Activated CD8-positive, alpha-beta T cell treated with anti-CD3 and anti-CD28 coated beads, Interleukin-2, amount 10 ng/mL, durations not matched to agents 7 days and 5 days (primary cell): ENCODE measurements around the gene TMEM63C. TPM values are rescaled to one million over a fixed set of nuclear protein-coding genes. Genes with fewer than 3 reads are reported as not detected.
"Not testable (repeated sequence)": the region's sequence is repeated elsewhere in the genome, so short reads cannot be mapped to it uniquely, and the experiment has no call there.

Experiments
- ATAC-seq: fragments of 150-1000 bp; cut with Tn5 transposase; one replicate; pipeline ENCODE4 v1.10.0; 2021; ENCODE audit warnings: moderate library complexity
- CTCF ChIA-PET: fragments of 350-600 bp; sonication (Branson Sonifier 250); formaldehyde crosslinking; loops from one replicate; lab custom pipeline; 2021; ENCODE audit warnings: antibody characterized with exemption; lab: Charles Lee
- POLR2A ChIA-PET: fragments of 350-600 bp; sonication (Branson Sonifier 250); formaldehyde crosslinking; loops from one replicate; lab custom pipeline; 2021; ENCODE audit warnings: antibody characterized with exemption; lab: Charles Lee
- DNase-seq: peaks from one replicate; pipeline ENCODE4 v3.0.0-alpha.2; 2020
- H3K27ac Mint-ChIP-seq: one replicate; pipeline ENCODE4 v1.8.0; 2021; ENCODE audit warnings: mild to moderate bottlenecking, mixed read lengths
- H3K27me3 Mint-ChIP-seq: one replicate; pipeline ENCODE4 v1.8.0; 2021; ENCODE audit warnings: low read depth, mixed read lengths
- H3K36me3 Mint-ChIP-seq: one replicate; pipeline ENCODE4 v1.8.0; 2021; ENCODE audit warnings: low read depth, mixed read lengths
- H3K4me1 Mint-ChIP-seq: one replicate; pipeline ENCODE4 v1.8.0; 2021; ENCODE audit warnings: low read depth, mixed read lengths
- H3K4me3 Mint-ChIP-seq: one replicate; pipeline ENCODE4 v1.8.0; 2021; ENCODE audit warnings: mild to moderate bottlenecking, mixed read lengths
- H3K9me3 Mint-ChIP-seq: one replicate; pipeline ENCODE4 v1.8.0; 2022; ENCODE audit warnings: mixed read lengths; ENCODE audit not compliant: insufficient read depth
- total RNA-seq, 2 experiments: library from RNA; stranded (reverse); gene quantifications; one replicate each; pipeline ENCODE4 v1.2.3, GENCODE V29; 2021

TMEM63C gene
- total RNA-seq, 2 experiments from 2014 or later = 0.73 to 0.74 TPM

- ChIA-PET CTCF (no interaction called here), POLR2A (no interaction called here)
- no peak for ATAC-seq
- H3K27me3 Mint-ChIP-seq = peaks cover 32% of the 10 kb centered on the region
- H3K9me3 Mint-ChIP-seq = no peaks in the 10 kb centered on the region
- no peak for DNase-seq
- no peaks in the 10 kb centered on the region for H3K4me1 Mint-ChIP-seq
- H3K4me3 Mint-ChIP-seq = no peak overlapping the region
- H3K27ac Mint-ChIP-seq = no peak overlapping the region
- H3K36me3 Mint-ChIP-seq = no peaks in the 10 kb centered on the region
Measured at GRCh38 chr14:77158882-77159255, 22.7 kb upstream of the TMEM63C start.

- ChIA-PET POLR2A (no interaction called here), CTCF (no interaction called here)
- Mint-ChIP-seq H3K4me3 (no peak overlapping the region), H3K36me3 (no peaks in the 10 kb centered on the region), H3K27ac (no peak overlapping the region), H3K27me3 (peaks cover 30% of the 10 kb centered on the region), H3K9me3 (no peaks in the 10 kb centered on the region), H3K4me1 (no peaks in the 10 kb centered on the region)
- DNase-seq (no peak), ATAC-seq (no peak)
Measured at GRCh38 chr14:77161011-77161410, 20.6 kb upstream of the TMEM63C start.

- Mint-ChIP-seq H3K27me3 (peaks cover 15% of the 10 kb centered on the region), H3K36me3 (no peaks in the 10 kb centered on the region), H3K4me1 (no peaks in the 10 kb centered on the region), H3K27ac (no peak overlapping the region), H3K4me3 (no peak overlapping the region), H3K9me3 (peaks cover 7% of the 10 kb centered on the region)
- DNase-seq (no peak), ATAC-seq (no peak)
- ChIA-PET CTCF (no interaction called here), POLR2A (no interaction called here)
Measured at GRCh38 chr14:77170045-77170444, 11.6 kb upstream of the TMEM63C start.

GRCh38 chr14:77172916-77173315, 8.7 kb upstream of the TMEM63C start:
- H3K4me3 Mint-ChIP-seq = no peak overlapping the region
- H3K36me3 Mint-ChIP-seq = no peaks in the 10 kb centered on the region
- H3K27me3 Mint-ChIP-seq = peaks cover 18% of the 10 kb centered on the region
- H3K27ac Mint-ChIP-seq = no peak overlapping the region
- DNase-seq (no peak), ATAC-seq (no peak)
- H3K9me3 Mint-ChIP-seq = peaks cover 7% of the 10 kb centered on the region
- POLR2A ChIA-PET = no interaction called here
- H3K4me1 Mint-ChIP-seq = no peaks in the 10 kb centered on the region
- CTCF ChIA-PET = no interaction called here

- H3K27ac Mint-ChIP-seq, H3K9me3 Mint-ChIP-seq, DNase-seq, H3K4me1 Mint-ChIP-seq, CTCF ChIA-PET, H3K36me3 Mint-ChIP-seq, H3K4me3 Mint-ChIP-seq, POLR2A ChIA-PET, ATAC-seq: not testable (repeated sequence)
- peaks cover 22% of the 10 kb centered on the region for H3K27me3 Mint-ChIP-seq
Measured at GRCh38 chr14:77173911-77174617, 7.5 kb upstream of the TMEM63C start.

- H3K27me3 Mint-ChIP-seq = peaks cover 26% of the 10 kb centered on the region
- no peaks in the 10 kb centered on the region for H3K9me3 Mint-ChIP-seq
- ChIA-PET POLR2A (no interaction called here), CTCF (no interaction called here)
- H3K4me3 Mint-ChIP-seq = no peak overlapping the region
- H3K27ac Mint-ChIP-seq = no peak overlapping the region
- no peak for ATAC-seq
- H3K36me3 Mint-ChIP-seq = no peaks in the 10 kb centered on the region
- DNase-seq = no peak
- H3K4me1 Mint-ChIP-seq = peaks cover under 1% of the 10 kb centered on the region
Measured at GRCh38 chr14:77175843-77176242, 5.8 kb upstream of the TMEM63C start.

GRCh38 chr14:77177702-77178101, 3.9 kb upstream of the TMEM63C start:
- ChIA-PET POLR2A (no interaction called here), CTCF (no interaction called here)
- DNase-seq (no peak), ATAC-seq (no peak)
- Mint-ChIP-seq H3K4me1 (peaks cover 14% of the 10 kb centered on the region), H3K27ac (no peak overlapping the region), H3K27me3 (peaks cover 28% of the 10 kb centered on the region), H3K4me3 (no peak overlapping the region), H3K36me3 (no peaks in the 10 kb centered on the region), H3K9me3 (no peaks in the 10 kb centered on the region)

GRCh38 chr14:77178656-77179055, 2.9 kb upstream of the TMEM63C start:
- ChIA-PET POLR2A (no interaction called here), CTCF (no interaction called here)
- peaks cover 15% of the 10 kb centered on the region for H3K4me1 Mint-ChIP-seq
- H3K36me3 Mint-ChIP-seq = no peaks in the 10 kb centered on the region
- no peak overlapping the region for H3K27ac Mint-ChIP-seq
- no peaks in the 10 kb centered on the region for H3K9me3 Mint-ChIP-seq
- H3K27me3 Mint-ChIP-seq = peaks cover 28% of the 10 kb centered on the region
- no peak for DNase-seq
- no peak for ATAC-seq
- H3K4me3 Mint-ChIP-seq = no peak overlapping the region

GRCh38 chr14:77180726-77181602, 634 bp upstream of the TMEM63C start:
- ChIA-PET CTCF (no interaction called here), POLR2A (interaction anchor here (0.7 to 1.0 kb wide), 2 partner anchors 140 to 440 kb away, joined by 3 to 5 read pairs; no protein-coding TSS in a partner anchor)
- Mint-ChIP-seq H3K4me1 (peaks cover 21% of the 10 kb centered on the region), H3K27ac (no peak overlapping the region), H3K9me3 (no peaks in the 10 kb centered on the region), H3K36me3 (no peaks in the 10 kb centered on the region), H3K27me3 (peaks cover 26% of the 10 kb centered on the region), H3K4me3 (peak overlapping the region; percentile 45)
- DNase-seq (no peak), ATAC-seq (no peak)

- POLR2A ChIA-PET = no interaction called here
- Mint-ChIP-seq H3K9me3 (no peaks in the 10 kb centered on the region), H3K4me1 (peaks cover 21% of the 10 kb centered on the region), H3K27me3 (peaks cover 17% of the 10 kb centered on the region), H3K36me3 (no peaks in the 10 kb centered on the region), H3K4me3 (no peak overlapping the region), H3K27ac (no peak overlapping the region)
- CTCF ChIA-PET = interaction anchor here (0.8 to 1.0 kb wide), 3 partner anchors 16 to 132 kb away, joined by 3 to 5 read pairs (median 3); no protein-coding TSS in a partner anchor
- ATAC-seq (no peak), DNase-seq (no peak)
Measured at GRCh38 chr14:77183896-77184295, 2.3 kb downstream of the TMEM63C start.

- H3K27me3 Mint-ChIP-seq = peaks cover 20% of the 10 kb centered on the region
- peaks cover 21% of the 10 kb centered on the region for H3K4me1 Mint-ChIP-seq
- ATAC-seq (no peak), DNase-seq (no peak)
- no peak overlapping the region for H3K27ac Mint-ChIP-seq
- no peak overlapping the region for H3K4me3 Mint-ChIP-seq
- POLR2A ChIA-PET = no interaction called here
- CTCF ChIA-PET = interaction anchor here (0.9 to 1.0 kb wide), 2 partner anchors 16 to 33 kb away, joined by 3 to 5 read pairs; no protein-coding TSS in a partner anchor
- H3K9me3 Mint-ChIP-seq = no peaks in the 10 kb centered on the region
- no peaks in the 10 kb centered on the region for H3K36me3 Mint-ChIP-seq
Measured at GRCh38 chr14:77184396-77185092, 2.9 kb downstream of the TMEM63C start.

GRCh38 chr14:77185093-77185465, 3.5 kb downstream of the TMEM63C start:
- DNase-seq = no peak
- Mint-ChIP-seq H3K27ac (no peak overlapping the region), H3K36me3 (no peaks in the 10 kb centered on the region), H3K4me3 (no peak overlapping the region), H3K27me3 (peaks cover 19% of the 10 kb centered on the region), H3K9me3 (no peaks in the 10 kb centered on the region), H3K4me1 (peaks cover 21% of the 10 kb centered on the region)
- POLR2A ChIA-PET = no interaction called here
- no peak for ATAC-seq
- CTCF ChIA-PET = no interaction called here
